Activated CD8-positive, alpha-beta memory T cell treated with anti-CD3 and anti-CD28 coated beads, Interleukin-2, amount 50 U/mL, for 1 hour (primary cell): Measurements from ENCODE around the gene MAN1B1.

Experiments used
- DNase-seq: peaks from one replicate; pipeline ENCODE4 v3.0.0-alpha.2; 2020; ENCODE audit errors: extremely low read depth

Gene MAN1B1

GRCh38 chr9:137086531-137087408, at the start of gene MAN1B1:
Gene MAN1B1 (plus strand): TSS chr9:137086985. CDS start chr9:137087000, 15 bp downstream.
- peak; percentile 98 for DNase-seq

GRCh38 chr9:137037035-137037434, 49.8 kb upstream of the MAN1B1 start:
- DNase-seq, result no peak

GRCh38 chr9:137037483-137037882, 49.3 kb upstream of the MAN1B1 start:
- DNase-seq, result no peak

GRCh38 chr9:137038916-137039315, 47.9 kb upstream of the MAN1B1 start:
- DNase-seq, result no peak

- no peak for DNase-seq
Measured at GRCh38 chr9:137039611-137040366, 47.0 kb upstream of the MAN1B1 start.

GRCh38 chr9:137040568-137040967, 46.2 kb upstream of the MAN1B1 start:
- DNase-seq, result no peak

GRCh38 chr9:137041124-137041523, 45.7 kb upstream of the MAN1B1 start:
- no peak for DNase-seq

- no peak for DNase-seq
Measured at GRCh38 chr9:137042751-137043727, 43.7 kb upstream of the MAN1B1 start.

- no peak for DNase-seq
Measured at GRCh38 chr9:137044037-137044436, 42.7 kb upstream of the MAN1B1 start.

- DNase-seq, result no peak
Measured at GRCh38 chr9:137044502-137045177, 42.1 kb upstream of the MAN1B1 start.

GRCh38 chr9:137045294-137046087, 41.3 kb upstream of the MAN1B1 start:
- no peak for DNase-seq

GRCh38 chr9:137046088-137046787, 40.5 kb upstream of the MAN1B1 start, which contains the start of gene NPDC1:
Gene NPDC1 (minus strand): TSS chr9:137046177. CDS start chr9:137045989, 188 bp downstream.
- peak; percentile 45 for DNase-seq

- no peak for DNase-seq
Measured at GRCh38 chr9:137048655-137049543, 37.9 kb upstream of the MAN1B1 start.

- no peak for DNase-seq
Measured at GRCh38 chr9:137049544-137050449, 37.0 kb upstream of the MAN1B1 start.

- no peak for DNase-seq
Measured at GRCh38 chr9:137050570-137050969, 36.2 kb upstream of the MAN1B1 start.

GRCh38 chr9:137051145-137051724, 35.5 kb upstream of the MAN1B1 start:
- no peak for DNase-seq

- DNase-seq, result no peak
Measured at GRCh38 chr9:137052293-137052692, 34.5 kb upstream of the MAN1B1 start.
